Body of pancreas (tissue), 4 donors: ENCODE data around the gene PPP1R9A. TPM values are rescaled to one million over a fixed set of nuclear protein-coding genes. Genes with fewer than 3 reads are reported as not detected.
A peak's percentile ranks its signal among the peaks of the same experiment; 100 is the strongest.

ENCODE experiments used
- ATAC-seq: fragments of 150-250 bp; one replicate; pipeline ENCODE4 v1.9.1; 2016
- DNase-seq, 4 donors: peaks; one replicate each; pipeline ENCODE4 v3.0.0-alpha.2; 2019
- H3K27ac ChIP-seq, 4 donors: fragments of 200-600 bp; sonication (generic); 1 replicate in 3 of 4; 2 replicates in 1 of 4; pipeline versions ENCODE4 v1.5.1 to v1.6.1; 2016 to 2019; ENCODE audit warnings: mild to moderate bottlenecking in 1 of 4, mixed read lengths in 1 of 4, moderate library complexity in 1 of 4
- H3K27me3 ChIP-seq, 2 donors: fragments of 200-600 bp; sonication (generic); one replicate each; pipeline ENCODE4 v1.6.0; 2016; ENCODE audit warnings: mild to moderate bottlenecking in 1 of 2
- H3K36me3 ChIP-seq, 2 donors: fragments of 200-600 bp; sonication (generic); replicated peaks in 1 of 2; 2 replicates each; pipeline ENCODE4 v1.5.1; 2016; ENCODE audit warnings: low read depth in 2 of 2; ENCODE audit not compliant: insufficient read depth in 1 of 2
- H3K4me1 ChIP-seq: fragments of 200-600 bp; sonication (generic); one replicate; pipeline ENCODE4 v1.6.0; 2016
- H3K4me3 ChIP-seq, 2 donors: fragments of 200-600 bp; sonication (generic); 1 replicate in 1 of 2; 2 replicates in 1 of 2; pipeline ENCODE4 v1.5.1; 2016 to 2019
- H3K9me3 ChIP-seq, 3 donors: fragments of 200-600 bp; sonication (generic); 1 replicate in 2 of 3; 2 replicates in 1 of 3; pipeline ENCODE4 v1.5.1; 2016
- CTCF ChIP-seq, 7 experiments: fragments of 450-650 bp in 4 of 7; fragments of 200-600 bp in 3 of 7; sonication (generic) in 3 of 7; IDR thresholded peaks; one replicate each; pipeline ENCODE4 v1.5.1; 2016 to 2019; ENCODE audit warnings: antibody characterized with exemption in 7 of 7
- POLR2A ChIP-seq, 3 donors: fragments of 450-650 bp; IDR thresholded peaks; one replicate each; pipeline ENCODE4 v1.6.1; 2016; ENCODE audit warnings: antibody characterized with exemption in 3 of 3, mild to moderate bottlenecking in 2 of 3
- WGBS, 2 donors: methylation state at CpG; one replicate each; pipeline ENCODE4 v1.1.5; 2017; 5-methylcytosine and 5-hydroxymethylcytosine counted together
- intact Hi-C: fragments of 100-400 bp; cut with DNase I; formaldehyde crosslinking; loops from one replicate; pipeline ENCODE4 v1.15.1; 2023
- total RNA-seq, 2 donors: library from RNA; depleted of rRNA; stranded (reverse); fragments of >200 nt; gene quantifications; one replicate each; pipeline ENCODE4 v1.1.0, GENCODE V29; 2016

PPP1R9A gene
- total RNA-seq, 2 donors from 2014 or later, result 16.1 to 44.2 TPM

- peak; percentile 20 to 51 (median 24) for DNase-seq
- no peaks in the 10 kb centered on the region for H3K9me3 ChIP-seq
- WGBS, 2 donors, result 0 to 1% methylated on average over 17 to 25 of the region's 65 CpGs
- TF ChIP-seq CTCF (IDR thresholded peaks at IDR 0.05) (no peak), POLR2A (IDR thresholded peaks at IDR 0.05) (no peak)
- H3K27me3 ChIP-seq, result no peaks in the 10 kb centered on the region
- no peaks in the 10 kb centered on the region for H3K36me3 ChIP-seq
- H3K27ac ChIP-seq, result peak overlapping the region; percentile 73 to 86 (median 82)
- peaks cover 17% of the 10 kb centered on the region for H3K4me1 ChIP-seq
- peak overlapping the region; percentile 24 to 46 for H3K4me3 ChIP-seq
- peak; percentile 69 for ATAC-seq
- intact Hi-C loops, result no loop called here
Measured at GRCh38 chr7:94907811-94908322, 473 bp downstream of the PPP1R9A start.

GRCh38 chr7:94908323-94909178, 1.2 kb downstream of the PPP1R9A start:
- Histone ChIP-seq H3K27ac (peak overlapping the region; percentile 73 to 86 (median 82)), H3K27me3 (no peaks in the 10 kb centered on the region), H3K36me3 (no peaks in the 10 kb centered on the region), H3K9me3 (no peaks in the 10 kb centered on the region), H3K4me3 (peak overlapping the region; percentile 24 to 46), H3K4me1 (peaks cover 17% of the 10 kb centered on the region)
- intact Hi-C loops, result no loop called here
- peak; percentile 67 for ATAC-seq
- TF ChIP-seq CTCF (IDR thresholded peaks at IDR 0.05), result no peak
- TF ChIP-seq POLR2A (IDR thresholded peaks at IDR 0.05), result peak in 2 of 3 donors; percentile 65 to 68
- DNase-seq, result peak; percentile 52 to 70 (median 64)
- 2 to 3% methylated on average over 27 of the region's 27 CpGs for WGBS, 2 donors

- peak overlapping the region in 3 of 4 donors; percentile 73 to 86 (median 86) for H3K27ac ChIP-seq
Measured at GRCh38 chr7:94909179-94909466, 1.7 kb downstream of the PPP1R9A start.

GRCh38 chr7:94912085-94912484, 4.7 kb downstream of the PPP1R9A start:
- no peak for TF ChIP-seq POLR2A (IDR thresholded peaks at IDR 0.05)
- no peak for TF ChIP-seq CTCF (IDR thresholded peaks at IDR 0.05)
- no peaks in the 10 kb centered on the region for H3K27me3 ChIP-seq
- H3K9me3 ChIP-seq, result no peaks in the 10 kb centered on the region
- H3K4me1 ChIP-seq, result peaks cover 16% of the 10 kb centered on the region
- no peaks in the 10 kb centered on the region for H3K36me3 ChIP-seq
- ATAC-seq (no peak), DNase-seq (no peak)
- H3K4me3 ChIP-seq, result no peak overlapping the region
- intact Hi-C loops, result no loop called here
- H3K27ac ChIP-seq, result no peak overlapping the region

More at GRCh38 chr7:94909179-94909466, 1.7 kb downstream of the PPP1R9A start:
- Histone ChIP-seq H3K36me3 (no peaks in the 10 kb centered on the region), H3K27me3 (no peaks in the 10 kb centered on the region), H3K4me3 (no peak overlapping the region), H3K4me1 (peaks cover 17% of the 10 kb centered on the region), H3K9me3 (no peaks in the 10 kb centered on the region)
- TF ChIP-seq POLR2A (IDR thresholded peaks at IDR 0.05) (no peak), CTCF (IDR thresholded peaks at IDR 0.05) (no peak)
- intact Hi-C loops, result no loop called here
- no peak for ATAC-seq
- WGBS, 2 donors, result 40% methylated on average over 2 of the region's 2 CpGs
- no peak for DNase-seq

- intact Hi-C loops, result no loop called here
- H3K27ac ChIP-seq, result no peak overlapping the region
- TF ChIP-seq CTCF (IDR thresholded peaks at IDR 0.05), result no peak
- no peak for TF ChIP-seq POLR2A (IDR thresholded peaks at IDR 0.05)
Measured at GRCh38 chr7:94913391-94913790, 6.0 kb downstream of the PPP1R9A start.

More at GRCh38 chr7:94913391-94913790, 6.0 kb downstream of the PPP1R9A start:
- no peaks in the 10 kb centered on the region for H3K36me3 ChIP-seq
- no peak for ATAC-seq
- no peak for DNase-seq
- no peaks in the 10 kb centered on the region for H3K9me3 ChIP-seq
- H3K27me3 ChIP-seq, result no peaks in the 10 kb centered on the region
- H3K4me3 ChIP-seq, result no peak overlapping the region
- peaks cover 12% of the 10 kb centered on the region for H3K4me1 ChIP-seq
